HG02981 (cell line): ENCODE measurements around the gene METTL27.
"Not testable (repeated sequence)": the region's sequence is repeated elsewhere in the genome, so short reads cannot be mapped to it uniquely, and the experiment has no call there.

ENCODE experiments used
- ATAC-seq: cut with Tn5 transposase; IDR thresholded peaks from one replicate; pipeline ENCODE4 v1.9.1; 2021; ENCODE audit warnings: mild to moderate bottlenecking, moderate library complexity; ENCODE audit not compliant: unreplicated experiment

Gene METTL27

GRCh38 chr7:73870041-73870492 lies 27.8 kb upstream of the METTL27 start:
- ATAC-seq = no peak

GRCh38 chr7:73869011-73869798 lies 26.9 kb upstream of the METTL27 start:
- ATAC-seq = no peak

GRCh38 chr7:73866446-73866767 lies 24.1 kb upstream of the METTL27 start:
- no peak for ATAC-seq

- ATAC-seq = no peak
Observed at GRCh38 chr7:73865738-73866445, 23.6 kb upstream of the METTL27 start.

- ATAC-seq = no peak
Observed at GRCh38 chr7:73864981-73865711, 22.8 kb upstream of the METTL27 start.

- ATAC-seq = no peak
Observed at GRCh38 chr7:73861305-73861704, 19.0 kb upstream of the METTL27 start.

- ATAC-seq = no peak
Observed at GRCh38 chr7:73860859-73861258, 18.5 kb upstream of the METTL27 start, which contains the start of gene TMEM270. Gene TMEM270 (plus strand): TSS chr7:73861159. CDS start chr7:73861195, 36 bp downstream.

GRCh38 chr7:73858807-73859206 lies 16.5 kb upstream of the METTL27 start:
- ATAC-seq = no peak

GRCh38 chr7:73856941-73857340 lies 14.6 kb upstream of the METTL27 start:
- ATAC-seq = no peak

GRCh38 chr7:73852500-73852899 lies 10.2 kb upstream of the METTL27 start:
- ATAC-seq = no peak

- peak; percentile 85 for ATAC-seq
Observed at GRCh38 chr7:73851410-73852338, 9.4 kb upstream of the METTL27 start.

GRCh38 chr7:73850781-73851207 lies 8.5 kb upstream of the METTL27 start:
- no peak for ATAC-seq

- no peak for ATAC-seq
Observed at GRCh38 chr7:73847941-73848723, 5.8 kb upstream of the METTL27 start.

GRCh38 chr7:73845701-73846195 lies 3.4 kb upstream of the METTL27 start:
- not testable (repeated sequence) for ATAC-seq

- ATAC-seq = no peak
Observed at GRCh38 chr7:73844848-73845460, 2.6 kb upstream of the METTL27 start.

- no peak for ATAC-seq
Observed at GRCh38 chr7:73844131-73844547, 1.8 kb upstream of the METTL27 start.

- ATAC-seq = no peak
Observed at GRCh38 chr7:73841689-73842066, 638 bp downstream of the METTL27 start.

- no peak for ATAC-seq
Observed at GRCh38 chr7:73840715-73841379, 1.5 kb downstream of the METTL27 start.
